Measurements from ENCODE around the gene KY.
"Not testable (repeated sequence)": the region's sequence is repeated elsewhere in the genome, so short reads cannot be mapped to it uniquely, and the experiment has no call there.

The KY gene

GRCh38 chr3:134598763-134599545 is 51.9 kb downstream of the KY start:
- no peak for DNase-seq

DNA sequence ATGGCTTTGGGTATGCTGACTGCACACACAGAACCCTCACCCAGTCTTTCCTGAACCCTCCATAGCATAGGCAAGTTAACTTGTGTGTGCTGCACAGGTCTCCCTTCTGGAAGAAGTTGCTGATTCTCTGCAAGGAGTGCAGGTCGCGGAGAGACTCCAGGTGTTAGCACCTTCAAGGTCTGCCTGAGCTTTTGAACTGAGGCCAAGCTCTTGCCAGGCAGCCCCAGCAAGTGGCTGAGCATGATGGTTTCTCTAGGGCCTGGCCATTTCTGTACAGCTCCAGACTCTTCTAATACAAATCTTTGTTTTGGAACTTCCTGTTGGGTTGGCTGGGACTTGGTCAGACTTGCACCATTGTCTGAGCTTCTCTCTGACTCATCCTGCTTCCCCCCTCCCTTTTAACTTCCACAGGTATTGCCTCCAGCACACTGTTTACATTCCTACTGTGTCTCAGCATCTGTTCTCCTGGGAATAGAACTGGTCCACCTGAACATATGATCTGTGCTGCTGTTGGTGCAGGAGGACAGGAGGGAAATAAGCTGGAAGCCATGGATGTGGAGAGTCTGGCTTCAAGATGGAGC is 53.3 kb downstream of the KY start:
- DNase-seq = no peak

DNA sequence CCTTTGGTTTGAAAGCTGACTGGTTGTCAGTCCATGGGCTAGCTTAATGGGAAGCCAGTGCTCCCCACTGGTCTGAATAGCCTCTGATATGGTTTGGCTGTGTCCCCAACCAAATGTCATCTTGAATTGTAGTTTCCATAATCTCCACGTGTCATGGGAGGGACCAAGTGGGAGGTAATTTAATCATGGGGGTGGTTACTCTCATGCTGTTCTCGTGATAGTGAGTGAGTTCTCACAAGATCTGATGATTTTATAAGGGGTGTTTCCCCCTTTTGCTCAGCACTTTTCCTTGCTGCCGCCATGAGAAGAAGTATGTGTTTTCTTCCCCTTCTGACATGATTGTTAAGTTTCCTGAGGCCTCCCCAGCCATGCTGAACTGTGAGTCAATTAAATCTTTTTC is 55.8 kb downstream of the KY start:
- not testable (repeated sequence) for DNase-seq

GRCh38 chr3:134594331-134594741 is 56.5 kb downstream of the KY start:
- DNase-seq = no peak

GRCh38 chr3:134592806-134593205 is 58.0 kb downstream of the KY start:
- DNase-seq = no peak

- DNase-seq = no peak
Observed at GRCh38 chr3:134590766-134591165, 60.1 kb downstream of the KY start.

DNA sequence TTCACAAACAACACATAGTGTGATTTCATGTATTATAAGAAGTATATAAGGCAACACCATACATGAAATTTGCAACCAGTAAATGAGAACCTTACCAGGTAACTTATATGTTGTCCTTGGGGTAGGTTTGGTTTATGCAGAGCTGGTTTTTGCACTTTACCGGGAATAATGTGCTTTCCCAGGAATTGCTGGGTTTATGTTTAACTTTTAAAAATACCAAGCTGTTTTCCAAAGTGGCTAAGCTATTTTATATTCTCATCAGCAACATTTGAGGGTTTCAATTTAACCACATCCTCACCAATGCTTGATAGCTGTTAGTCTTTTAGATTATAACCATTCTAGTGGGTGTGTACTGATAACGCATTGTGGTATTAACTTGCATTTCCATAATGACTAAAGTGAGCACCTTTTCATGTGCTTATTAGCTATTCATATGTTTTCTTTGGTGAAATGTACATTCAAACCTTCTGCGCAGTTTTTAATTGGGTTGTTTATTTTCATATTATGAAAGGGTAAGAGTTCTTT is 71.6 kb downstream of the KY start:
- DNase-seq = no peak

DNA sequence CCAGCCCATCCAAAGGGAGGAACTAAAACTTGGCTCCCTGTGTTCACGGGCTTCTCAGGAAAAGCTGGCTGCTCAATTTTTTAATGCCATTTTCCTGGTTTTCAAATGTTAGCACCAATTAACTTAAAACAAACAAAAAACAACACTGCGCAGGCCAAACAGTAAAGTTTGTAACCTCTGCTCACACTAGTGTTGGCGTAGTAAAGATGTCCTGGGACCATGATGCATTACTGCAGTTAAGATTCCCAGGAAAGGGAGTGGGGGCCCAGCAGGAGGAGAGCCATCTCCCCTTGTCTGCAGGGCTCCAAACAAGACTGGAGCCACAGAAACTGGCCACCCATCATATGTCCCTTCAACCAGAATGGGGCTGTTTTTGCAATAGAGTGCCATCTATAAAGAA is 74.0 kb downstream of the KY start:
- DNase-seq = no peak

DNA sequence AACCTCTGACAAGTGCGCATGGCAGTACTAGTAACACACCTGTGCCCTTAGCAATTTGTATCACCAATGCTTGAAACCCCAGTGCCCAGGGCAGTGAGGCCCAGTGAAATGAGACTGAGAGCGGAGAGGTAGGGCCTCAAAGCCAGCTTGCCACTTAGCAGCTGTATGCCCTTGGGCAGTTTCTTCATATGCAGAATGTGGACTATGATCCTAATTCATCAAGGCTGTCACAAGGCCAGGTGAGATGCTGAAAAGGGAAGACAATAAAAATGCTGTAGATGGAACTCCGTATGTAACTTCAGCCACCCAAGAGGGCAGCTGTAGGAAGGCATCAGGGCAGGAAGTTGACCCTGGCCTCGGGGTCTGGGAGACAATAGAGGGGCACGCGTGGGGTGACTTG is 74.4 kb downstream of the KY start:
- no peak for DNase-seq

GRCh38 chr3:134569899-134570298 is 80.9 kb downstream of the KY start:
- DNase-seq = not testable (repeated sequence)

- DNase-seq = no peak
Observed at GRCh38 chr3:134568790-134569189, 82.0 kb downstream of the KY start.

GRCh38 chr3:134567605-134568004 is 83.2 kb downstream of the KY start:
- DNase-seq = no peak

GRCh38 chr3:134564991-134565390 is 85.8 kb downstream of the KY start:
- no peak for DNase-seq

DNA sequence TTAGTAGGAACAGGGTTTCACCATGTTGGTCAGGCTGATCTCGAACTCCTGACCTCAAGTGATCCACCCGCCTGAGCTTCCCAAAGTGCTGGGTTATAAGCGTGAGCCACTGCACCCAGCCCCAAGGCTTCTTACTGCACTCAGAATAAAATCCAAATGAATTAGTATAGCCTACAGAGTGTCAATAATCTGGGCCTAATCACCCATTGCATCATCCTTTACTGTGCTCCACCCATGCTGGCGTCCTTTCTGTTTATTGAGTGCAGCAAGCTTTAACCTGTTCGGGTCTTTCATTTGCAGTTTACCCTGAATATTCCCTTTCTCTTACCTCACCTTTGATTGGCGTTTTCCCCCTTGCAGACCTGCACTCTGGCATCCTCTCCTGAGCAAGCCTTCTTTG is 87.2 kb downstream of the KY start:
- no peak for DNase-seq

- DNase-seq = no peak
Observed at GRCh38 chr3:134562055-134562454, 88.8 kb downstream of the KY start.

DNA sequence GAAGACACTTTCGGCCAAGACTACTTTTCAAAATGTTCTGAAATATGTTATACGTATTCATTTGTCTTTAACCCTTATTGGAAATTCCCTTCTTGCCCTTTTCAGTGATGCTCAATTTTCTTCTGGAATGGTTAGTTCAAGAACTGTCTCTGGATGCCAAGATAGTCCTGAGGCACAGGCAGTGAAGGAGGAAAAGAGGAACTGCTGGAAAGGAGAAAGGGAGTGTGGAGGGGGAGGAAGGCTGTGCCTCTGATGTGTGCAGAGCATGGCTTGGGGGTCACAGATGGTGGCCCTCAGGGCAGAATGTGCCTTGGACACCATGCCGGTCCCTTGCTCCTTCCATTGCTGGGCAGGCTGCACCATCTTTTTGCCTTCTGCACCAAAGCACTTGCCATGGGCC is 91.2 kb downstream of the KY start:
- DNase-seq = no peak

Measured in CD4-positive, alpha-beta T cell treated with Interleukin-10 for 1 hour (primary cell).